Left ventricle myocardium inferior (tissue), 1 donor: ENCODE results near the gene YY1. TPM values are rescaled to one million over a fixed set of nuclear protein-coding genes. Genes with fewer than 3 reads are reported as not detected.
A peak's percentile ranks its signal among the peaks of the same experiment; 100 is the strongest.
"Not testable (repeated sequence)": the region's sequence is repeated elsewhere in the genome, so short reads cannot be mapped to it uniquely, and the experiment has no call there.

Experiments used
- DNase-seq: peaks from one replicate; pipeline ENCODE4 v3.0.0-alpha.2; 2020
- H3K27ac ChIP-seq: fragments of 200-600 bp; replicated peaks from 2 replicates; pipeline ENCODE4 v1.8.0; 2021
- H3K27me3 ChIP-seq: fragments of 200-600 bp; 2 replicates; pipeline ENCODE4 v1.8.0; 2021; ENCODE audit warnings: low read depth
- H3K36me3 ChIP-seq: fragments of 200-600 bp; 2 replicates; pipeline ENCODE4 v1.8.0; 2021
- H3K4me1 ChIP-seq: fragments of 200-600 bp; 2 replicates; pipeline ENCODE4 v1.8.0; 2021
- H3K4me3 ChIP-seq: fragments of 200-600 bp; 2 replicates; pipeline ENCODE4 v1.8.0; 2021; ENCODE audit warnings: mild to moderate bottlenecking, moderate library complexity
- H3K9me3 ChIP-seq: fragments of 200-600 bp; replicated peaks from 2 replicates; pipeline ENCODE4 v1.8.0; 2021
- CTCF ChIP-seq: fragments of 200-600 bp; IDR thresholded peaks from 2 replicates; pipeline ENCODE4 v1.8.0; 2021; ENCODE audit warnings: antibody characterized with exemption, mild to moderate bottlenecking, borderline replicate concordance
- intact Hi-C: fragments of 100-400 bp; cut with micrococcal nuclease; formaldehyde crosslinking; loops from one replicate; pipeline ENCODE4 v1.11.0; 2022
- total RNA-seq: library from RNA; stranded (reverse); fragmentation: NEBNext Ultra II Directional; extraction: Animal tissue kit (Norgen Biotek cat#: 25700); gene quantifications from one replicate; pipeline ENCODE4 v1.2.1, GENCODE V29; 2021
- donor health status: DM: no; HTN: yes; CAD: no; lungs with severe emphysema.

YY1 gene
- total RNA-seq, 1 donor from 2014 or later = 44.7 TPM

- no peak for DNase-seq
- intact Hi-C loops = no loop called here
- H3K36me3 ChIP-seq = no peaks in the 10 kb centered on the region
- no peaks in the 10 kb centered on the region for H3K27me3 ChIP-seq
- TF ChIP-seq CTCF = no peak
- peak overlapping the region; percentile 88 for H3K4me3 ChIP-seq
- H3K9me3 ChIP-seq = no peaks in the 10 kb centered on the region
- peak overlapping the region; percentile 94 for H3K27ac ChIP-seq
- peaks cover 71% of the 10 kb centered on the region for H3K4me1 ChIP-seq
Observed at GRCh38 chr14:100307766-100308426, 69.0 kb downstream of the YY1 start.

GRCh38 chr14:100308427-100308792, 69.5 kb downstream of the YY1 start:
- H3K27me3 ChIP-seq, DNase-seq, intact Hi-C loops, H3K36me3 ChIP-seq, H3K9me3 ChIP-seq: not testable (repeated sequence)
- H3K27ac ChIP-seq = peak overlapping the region; percentile 94
- H3K4me3 ChIP-seq = peak overlapping the region; percentile 88
- H3K4me1 ChIP-seq = peaks cover 71% of the 10 kb centered on the region

- Histone ChIP-seq H3K4me1 (peaks cover 72% of the 10 kb centered on the region), H3K4me3 (peak overlapping the region; percentile 9), H3K9me3 (no peaks in the 10 kb centered on the region), H3K36me3 (no peaks in the 10 kb centered on the region), H3K27me3 (no peaks in the 10 kb centered on the region), H3K27ac (peak overlapping the region; percentile 94)
- TF ChIP-seq CTCF = no peak
- no peak for DNase-seq
- intact Hi-C loops = no loop called here
Observed at GRCh38 chr14:100309028-100309737, 70.2 kb downstream of the YY1 start.

GRCh38 chr14:100312110-100312876, 73.3 kb downstream of the YY1 start:
- intact Hi-C loops, H3K27ac ChIP-seq, DNase-seq, H3K4me3 ChIP-seq, H3K9me3 ChIP-seq, H3K36me3 ChIP-seq, H3K27me3 ChIP-seq: not testable (repeated sequence)
- peaks cover 43% of the 10 kb centered on the region for H3K4me1 ChIP-seq

- Histone ChIP-seq H3K27me3 (no peaks in the 10 kb centered on the region), H3K9me3 (no peaks in the 10 kb centered on the region), H3K36me3 (no peaks in the 10 kb centered on the region), H3K4me1 (peaks cover 43% of the 10 kb centered on the region), H3K4me3 (no peak overlapping the region), H3K27ac (no peak overlapping the region)
- DNase-seq = no peak
- no peak for TF ChIP-seq CTCF
- intact Hi-C loops = no loop called here
Observed at GRCh38 chr14:100312877-100313400, 74.0 kb downstream of the YY1 start.

GRCh38 chr14:100313464-100314230, 74.7 kb downstream of the YY1 start:
- Histone ChIP-seq H3K36me3 (no peaks in the 10 kb centered on the region), H3K4me3 (no peak overlapping the region), H3K9me3 (no peaks in the 10 kb centered on the region), H3K4me1 (peaks cover 43% of the 10 kb centered on the region), H3K27ac (no peak overlapping the region), H3K27me3 (no peaks in the 10 kb centered on the region)
- no peak for TF ChIP-seq CTCF
- DNase-seq = no peak
- intact Hi-C loops = no loop called here
